ENCODE data around the gene SLFN12L.
"Not testable (repeated sequence)": the region's sequence is repeated elsewhere in the genome, so short reads cannot be mapped to it uniquely, and the experiment has no call there.

The SLFN12L gene

DNA sequence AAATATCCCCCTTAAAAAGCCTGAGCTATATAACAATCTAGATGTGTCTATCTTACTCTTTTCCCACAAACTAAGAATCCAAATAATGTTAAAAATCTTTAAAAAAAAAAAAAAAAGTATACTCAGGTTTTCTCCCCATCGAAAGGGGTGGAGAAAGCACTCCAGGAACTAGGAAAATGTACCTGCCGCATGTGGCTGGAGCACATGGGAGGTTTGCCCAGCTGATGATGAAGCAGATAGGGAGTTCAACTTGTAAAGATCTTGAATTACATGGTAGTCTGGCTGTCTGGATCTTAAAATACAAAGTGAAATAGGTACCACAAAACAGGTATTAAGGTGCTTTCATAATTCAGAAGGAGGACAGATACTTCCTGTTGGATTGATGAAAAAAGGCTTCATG, 31.9 kb upstream of the SLFN12L start:
- TF ChIP-seq, protein P1, sequence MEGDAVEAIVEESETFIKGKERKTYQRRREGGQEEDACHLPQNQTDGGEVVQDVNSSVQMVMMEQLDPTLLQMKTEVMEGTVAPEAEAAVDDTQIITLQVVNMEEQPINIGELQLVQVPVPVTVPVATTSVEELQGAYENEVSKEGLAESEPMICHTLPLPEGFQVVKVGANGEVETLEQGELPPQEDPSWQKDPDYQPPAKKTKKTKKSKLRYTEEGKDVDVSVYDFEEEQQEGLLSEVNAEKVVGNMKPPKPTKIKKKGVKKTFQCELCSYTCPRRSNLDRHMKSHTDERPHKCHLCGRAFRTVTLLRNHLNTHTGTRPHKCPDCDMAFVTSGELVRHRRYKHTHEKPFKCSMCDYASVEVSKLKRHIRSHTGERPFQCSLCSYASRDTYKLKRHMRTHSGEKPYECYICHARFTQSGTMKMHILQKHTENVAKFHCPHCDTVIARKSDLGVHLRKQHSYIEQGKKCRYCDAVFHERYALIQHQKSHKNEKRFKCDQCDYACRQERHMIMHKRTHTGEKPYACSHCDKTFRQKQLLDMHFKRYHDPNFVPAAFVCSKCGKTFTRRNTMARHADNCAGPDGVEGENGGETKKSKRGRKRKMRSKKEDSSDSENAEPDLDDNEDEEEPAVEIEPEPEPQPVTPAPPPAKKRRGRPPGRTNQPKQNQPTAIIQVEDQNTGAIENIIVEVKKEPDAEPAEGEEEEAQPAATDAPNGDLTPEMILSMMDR (conservative IDR thresholded peaks at IDR 0.05) = no peak
- no peak overlapping the region for H3K27ac ChIP-seq

DNA sequence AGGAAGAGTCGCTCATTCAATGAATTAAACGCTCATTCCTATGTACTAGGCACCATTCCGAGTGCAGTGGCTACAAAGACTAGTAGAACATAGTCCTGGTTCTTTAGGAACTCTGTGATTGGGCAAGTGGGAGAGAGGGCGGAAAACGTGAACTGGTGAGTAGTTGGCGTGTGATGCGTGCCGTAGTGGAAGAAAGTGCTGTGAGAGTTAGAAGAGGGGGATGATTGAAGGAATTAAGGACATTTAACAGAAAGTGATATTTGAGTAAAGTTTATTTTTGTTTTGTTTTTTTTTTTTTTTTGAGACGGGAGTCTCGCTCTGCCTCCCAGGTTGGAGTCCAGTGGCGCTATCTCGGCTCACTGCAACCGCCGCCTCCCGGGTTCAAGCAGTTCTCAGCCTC, 31.1 kb upstream of the SLFN12L start:
- TF ChIP-seq, protein P1 (conservative IDR thresholded peaks at IDR 0.05) = no peak
- peak overlapping the region; percentile 87 for H3K27ac ChIP-seq

DNA sequence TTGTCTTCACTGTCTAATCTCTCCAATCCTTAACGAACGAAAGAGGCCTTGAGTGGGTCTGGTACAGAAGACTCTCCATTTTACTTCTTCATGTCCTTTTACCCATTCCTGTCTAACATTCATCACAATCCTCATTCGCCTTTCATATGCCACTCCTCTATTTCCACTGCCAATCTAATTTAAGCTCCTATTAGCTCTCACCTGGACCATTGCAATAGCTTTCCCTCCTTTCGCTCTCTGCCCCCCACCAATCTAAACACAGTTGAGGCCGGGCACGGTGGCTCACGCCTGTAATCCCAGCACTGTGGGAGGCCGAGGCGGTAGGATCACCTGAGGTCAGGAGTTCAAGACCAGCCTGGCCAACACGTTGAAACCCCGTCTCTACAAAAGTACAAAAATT, 29.5 kb upstream of the SLFN12L start:
- TF ChIP-seq, protein P1 (conservative IDR thresholded peaks at IDR 0.05) = no peak
- H3K27ac ChIP-seq = peak overlapping the region; percentile 87

DNA sequence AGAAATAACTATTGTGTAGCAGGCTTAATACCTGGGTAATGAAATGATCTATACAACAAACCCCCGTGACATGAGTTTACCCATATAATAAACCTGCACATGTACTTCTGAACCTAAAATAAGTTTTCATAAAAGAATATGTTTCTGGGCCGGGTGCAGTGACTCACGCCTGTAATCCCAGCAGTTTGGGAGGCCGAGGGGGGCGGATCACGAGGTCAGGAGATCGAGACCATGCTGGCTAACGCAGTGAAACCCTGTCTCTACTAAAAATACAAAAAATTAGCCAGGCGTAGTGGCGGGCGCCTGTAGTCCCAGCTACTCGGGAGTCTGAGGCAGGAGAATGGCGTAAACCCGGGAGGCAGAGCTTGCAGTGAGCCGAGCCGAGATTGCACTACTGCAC, 25.7 kb upstream of the SLFN12L start:
- H3K27ac ChIP-seq = not testable (repeated sequence)

DNA sequence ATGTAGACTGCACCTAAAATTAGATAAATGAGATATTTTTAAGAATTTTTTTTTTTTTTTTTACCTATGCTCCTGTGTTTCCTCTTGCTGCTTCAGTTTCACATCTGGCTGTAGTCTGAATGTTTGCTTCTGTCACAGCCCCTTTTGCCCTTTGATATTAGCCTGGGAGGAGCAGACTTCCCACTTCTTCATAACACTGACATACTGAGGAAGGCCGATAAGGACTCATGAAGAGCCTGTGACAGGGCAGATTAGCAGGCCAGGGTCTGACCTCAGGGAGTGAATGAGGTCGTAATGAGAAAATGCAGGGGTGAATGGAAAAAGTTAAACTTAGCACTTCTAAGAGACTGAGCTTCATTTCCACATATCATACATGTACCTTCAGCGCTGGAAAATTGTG, 23.2 kb upstream of the SLFN12L start, which contains the start of gene SLFN14:
TSS of gene SLFN14 (minus strand) at position 117 of the 400 bp plus-strand sequence. CDS start 2,757 bp downstream, outside the sequence.
- TF ChIP-seq, protein P1 (conservative IDR thresholded peaks at IDR 0.05) = no peak
- H3K27ac ChIP-seq = no peak within 1 kb of the TSS

DNA sequence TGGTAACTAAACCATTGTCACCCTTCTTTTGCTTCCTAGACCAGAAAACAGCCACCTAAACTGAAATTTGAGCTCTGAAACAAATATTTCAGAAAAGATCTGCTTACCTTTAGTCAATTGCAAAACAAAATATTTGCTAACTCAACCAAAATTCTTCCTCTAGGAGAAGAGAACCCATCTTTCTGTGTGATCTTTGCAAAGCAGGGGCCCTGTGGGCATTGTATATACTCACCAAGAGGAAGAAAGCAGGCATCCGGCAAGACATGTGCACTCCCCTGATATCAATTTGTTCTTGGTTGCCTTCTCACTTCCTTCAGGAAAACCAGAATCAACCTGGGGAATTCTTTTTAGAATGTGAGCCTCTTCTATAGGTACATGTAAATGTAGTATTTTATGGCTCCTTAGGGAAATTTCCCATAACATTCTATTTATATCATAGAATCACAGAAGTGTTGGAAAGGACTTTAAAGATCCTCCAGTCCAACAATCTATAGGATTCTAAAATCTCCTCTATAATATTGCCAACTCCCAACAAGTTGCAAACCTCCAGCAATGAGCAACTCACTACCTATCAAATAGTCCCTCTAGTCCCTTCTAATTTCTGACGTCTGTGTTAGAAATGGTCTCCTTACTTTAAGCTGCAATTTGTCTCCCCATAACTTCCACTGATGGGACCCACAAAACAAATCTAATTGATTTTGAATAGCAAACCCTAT, 22.2 kb upstream of the SLFN12L start:
- H3K27ac ChIP-seq = no peak overlapping the region
- TF ChIP-seq, protein P1 (conservative IDR thresholded peaks at IDR 0.05) = no peak

DNA sequence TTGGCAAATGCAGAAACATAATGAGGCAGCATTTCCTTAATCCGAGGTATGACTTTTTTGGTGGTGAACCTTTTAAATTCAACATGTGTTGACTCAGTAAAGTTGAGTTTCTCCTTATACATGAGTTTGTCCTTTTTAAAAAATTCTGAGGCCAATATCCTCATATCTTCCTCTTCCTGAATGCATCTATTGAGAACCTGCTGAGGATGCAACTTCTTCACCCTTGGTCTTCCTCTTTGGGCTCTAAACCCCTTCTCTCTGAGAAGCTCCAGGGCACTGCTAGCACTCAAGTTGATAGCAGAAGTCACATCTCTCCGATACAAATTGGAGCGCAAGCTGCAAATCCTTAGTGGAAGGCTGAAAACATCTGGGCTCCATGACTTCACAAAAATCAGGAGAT, 19.9 kb upstream of the SLFN12L start:
- TF ChIP-seq, protein P1 (conservative IDR thresholded peaks at IDR 0.05) = no peak
- H3K27ac ChIP-seq = no peak overlapping the region

DNA sequence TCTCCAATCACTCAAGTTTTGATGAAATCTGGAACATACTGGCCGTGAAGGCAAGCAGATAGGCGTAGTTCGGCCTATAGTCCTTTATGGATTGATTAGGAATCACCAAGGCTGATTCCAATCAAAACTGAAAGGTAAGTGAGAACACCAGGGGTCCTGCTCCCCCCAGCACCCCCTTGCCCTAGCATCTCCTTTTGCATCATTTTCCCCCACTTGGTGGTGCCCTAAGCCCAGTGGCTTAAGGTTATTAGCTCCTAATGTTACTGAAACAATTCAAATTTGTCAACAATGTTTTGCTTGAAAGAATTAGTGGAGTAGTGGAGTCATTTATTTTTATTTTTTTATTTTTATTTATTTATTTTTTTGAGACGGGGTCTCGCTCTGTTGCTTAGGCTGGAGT, 18.2 kb upstream of the SLFN12L start:
- no peak overlapping the region for H3K27ac ChIP-seq
- TF ChIP-seq, protein P1 (conservative IDR thresholded peaks at IDR 0.05) = peak; percentile 62

Data from VCaP (cell line).